CD4-positive, alpha-beta memory T cell (primary cell): ENCODE data around the gene ZFC3H1. TPM values are rescaled to one million over a fixed set of nuclear protein-coding genes. Genes with fewer than 3 reads are reported as not detected.

Experiments used
- CTCF ChIA-PET: fragments of 350-600 bp; sonication (Branson Sonifier 250); formaldehyde crosslinking; loops from one replicate; lab custom pipeline; 2021; ENCODE audit warnings: inconsistent platforms; ENCODE audit not compliant: partially characterized antibody; lab: Charles Lee
- POLR2A ChIA-PET: fragments of 350-600 bp; sonication (Branson Sonifier 250); formaldehyde crosslinking; loops from one replicate; lab custom pipeline; 2021; ENCODE audit not compliant: partially characterized antibody; lab: Charles Lee
- DNase-seq, 5 donors: peaks; one replicate each; pipeline versions ENCODE4 v3.0.0 to v3.0.0-alpha.2; 2020 to 2022; ENCODE audit warnings: mixed read lengths in 1 of 5
- H3K27ac ChIP-seq: one replicate; pipeline ENCODE4 v1.7.0; 2013; ENCODE audit warnings: low read depth, low read length
- H3K27me3 ChIP-seq: 2 replicates; pipeline ENCODE4 v1.7.0; 2013; ENCODE audit warnings: mild to moderate bottlenecking, low read length, moderate library complexity; ENCODE audit not compliant: insufficient read depth
- H3K36me3 ChIP-seq: 2 replicates; pipeline ENCODE4 v1.7.0; 2013; ENCODE audit warnings: mild to moderate bottlenecking, low read length, moderate library complexity; ENCODE audit not compliant: insufficient read depth
- H3K4me1 ChIP-seq: 2 replicates; pipeline ENCODE4 v1.7.0; 2013; ENCODE audit warnings: mild to moderate bottlenecking, low read length, moderate library complexity; ENCODE audit not compliant: insufficient read depth
- H3K4me3 ChIP-seq, 2 donors: one replicate each; pipeline ENCODE4 v1.7.0; 2013; ENCODE audit warnings: low read length in 2 of 2, mild to moderate bottlenecking in 1 of 2
- H3K9me3 ChIP-seq, 2 donors: one replicate each; pipeline ENCODE4 v1.7.0; 2013; ENCODE audit warnings: low read length in 2 of 2, control low read depth in 1 of 2; ENCODE audit not compliant: control insufficient read depth in 1 of 2
- H3K27ac Mint-ChIP-seq, 7 donors: one replicate each; pipeline ENCODE4 v1.8.0; 2020 to 2021; ENCODE audit warnings: mixed read lengths in 7 of 7, mild to moderate bottlenecking in 6 of 7, inconsistent platforms in 3 of 7, moderate library complexity in 3 of 7
- H3K27me3 Mint-ChIP-seq, 2 donors: one replicate each; pipeline ENCODE4 v1.8.0; 2020 to 2021; ENCODE audit warnings: mixed read lengths in 2 of 2
- H3K36me3 Mint-ChIP-seq, 2 donors: one replicate each; pipeline ENCODE4 v1.8.0; 2020 to 2021; ENCODE audit warnings: mixed read lengths in 2 of 2, inconsistent platforms in 1 of 2, mild to moderate bottlenecking in 1 of 2
- H3K4me1 Mint-ChIP-seq, 4 donors: one replicate each; pipeline ENCODE4 v1.8.0; 2020 to 2021; ENCODE audit warnings: mixed read lengths in 4 of 4, mild to moderate bottlenecking in 1 of 4
- H3K4me3 Mint-ChIP-seq, 8 donors: one replicate each; pipeline ENCODE4 v1.8.0; 2020 to 2021; ENCODE audit warnings: mixed read lengths in 8 of 8, mild to moderate bottlenecking in 7 of 8, moderate library complexity in 6 of 8, inconsistent platforms in 3 of 8
- H3K9me3 Mint-ChIP-seq, 8 donors: one replicate each; pipeline ENCODE4 v1.8.0; 2020 to 2021; ENCODE audit warnings: mixed read lengths in 8 of 8, mild to moderate bottlenecking in 5 of 8, inconsistent platforms in 3 of 8, moderate library complexity in 1 of 8
- intact Hi-C: fragments of 100-400 bp; cut with micrococcal nuclease; formaldehyde crosslinking; loops from one replicate; pipeline ENCODE4 v1.15.1; 2023
- polyA plus RNA-seq, 2 donors: library from polyadenylated mRNA; unstranded; fragments of 300-500 nt; fragmentation: Illumina TruSeq; gene quantifications; one replicate each; pipeline ENCODE4 v1.2.3, GENCODE V29; 2021
- total RNA-seq, 2 experiments: library from RNA; stranded (reverse); gene quantifications; one replicate each; pipeline ENCODE4 v1.2.3, GENCODE V29; 2021

The ZFC3H1 gene
- total and polyA plus RNA-seq, 4 experiments from 2014 or later: 15.0 to 121 (median 73.9) TPM

- Histone ChIP-seq H3K27ac (no peak overlapping the region), H3K9me3 (no peaks in the 10 kb centered on the region), H3K36me3 (no peaks in the 10 kb centered on the region), H3K4me1 (no peaks in the 10 kb centered on the region), H3K4me3 (no peak overlapping the region), H3K27me3 (no peaks in the 10 kb centered on the region)
- Mint-ChIP-seq H3K9me3 (peaks cover 0 to 4% (median 0%) of the 10 kb centered on the region in 8 donors), H3K27me3 (peaks cover 16 to 22% of the 10 kb centered on the region in 2 donors), H3K36me3 (no peaks in the 10 kb centered on the region), H3K4me1 (no peaks in the 10 kb centered on the region), H3K4me3 (no peak overlapping the region), H3K27ac (no peak overlapping the region)
- CTCF ChIA-PET: no interaction called here
- DNase-seq: no peak
- POLR2A ChIA-PET: no interaction called here
- intact Hi-C loops: no loop called here
Measured at GRCh38 chr12:71587012-71587411, 76.6 kb downstream of the ZFC3H1 start.

DNA sequence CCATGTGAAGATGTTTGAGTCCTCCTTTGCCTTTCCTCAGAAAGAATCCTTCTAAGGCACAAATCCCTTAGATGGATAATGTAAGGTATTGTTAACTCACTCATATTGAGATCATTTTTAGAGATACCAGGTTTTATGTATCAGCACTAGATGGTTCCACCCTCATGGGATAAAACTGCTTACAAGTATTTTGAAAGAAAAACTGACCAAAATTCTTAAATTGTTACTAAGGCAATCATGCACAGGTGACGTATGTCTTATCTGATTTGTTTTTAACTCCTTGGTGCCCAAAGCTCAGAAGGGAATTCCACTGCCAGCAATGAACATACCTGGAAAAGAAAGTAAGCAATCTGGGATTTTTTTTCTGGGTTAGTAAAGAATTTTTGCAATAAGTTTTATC, 78.4 kb downstream of the ZFC3H1 start:
- DNase-seq: no peak
- intact Hi-C loops: no loop called here
- H3K27me3 ChIP-seq: no peaks in the 10 kb centered on the region
- H3K36me3 ChIP-seq: no peaks in the 10 kb centered on the region
- no peak overlapping the region for H3K27ac Mint-ChIP-seq
- H3K4me3 Mint-ChIP-seq: no peak overlapping the region
- ChIA-PET CTCF (no interaction called here), POLR2A (no interaction called here)
- no peak overlapping the region for H3K27ac ChIP-seq
- H3K9me3 ChIP-seq: no peaks in the 10 kb centered on the region
- no peaks in the 10 kb centered on the region for H3K4me1 ChIP-seq
- no peaks in the 10 kb centered on the region for H3K36me3 Mint-ChIP-seq
- peaks cover 10 to 14% of the 10 kb centered on the region in 2 donors for H3K27me3 Mint-ChIP-seq
- H3K4me3 ChIP-seq: no peak overlapping the region
- H3K9me3 Mint-ChIP-seq: peaks cover 0 to 4% (median 0%) of the 10 kb centered on the region in 8 donors
- no peaks in the 10 kb centered on the region for H3K4me1 Mint-ChIP-seq

DNA sequence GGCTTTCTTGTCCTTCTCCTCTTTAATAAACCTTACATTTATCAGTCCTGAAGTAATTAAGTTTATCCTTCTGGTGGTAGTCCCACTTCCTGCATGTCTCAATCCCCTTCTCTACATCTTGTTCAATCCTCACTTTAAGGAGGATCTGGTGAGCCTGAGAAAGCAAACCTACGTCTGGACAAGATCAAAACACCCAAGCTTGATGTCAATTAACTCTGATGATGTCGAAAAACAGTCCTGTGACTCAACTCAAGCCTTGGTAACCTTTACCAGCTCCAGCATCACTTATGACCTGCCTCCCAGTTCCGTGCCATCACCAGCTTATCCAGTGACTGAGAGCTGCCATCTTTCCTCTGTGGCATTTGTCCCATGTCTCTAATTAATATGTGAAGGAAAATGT, 79.3 kb downstream of the ZFC3H1 start:
- Histone ChIP-seq H3K27me3 (no peaks in the 10 kb centered on the region), H3K4me1 (no peaks in the 10 kb centered on the region), H3K4me3 (no peak overlapping the region), H3K36me3 (no peaks in the 10 kb centered on the region), H3K9me3 (no peaks in the 10 kb centered on the region), H3K27ac (no peak overlapping the region)
- H3K36me3 Mint-ChIP-seq: no peaks in the 10 kb centered on the region
- POLR2A ChIA-PET: no interaction called here
- no peak overlapping the region for H3K4me3 Mint-ChIP-seq
- CTCF ChIA-PET: no interaction called here
- H3K27me3 Mint-ChIP-seq: peaks cover 9 to 11% of the 10 kb centered on the region in 2 donors
- intact Hi-C loops: no loop called here
- no peak for DNase-seq
- peak overlapping the region in 1 of 7 donors; percentile 9 for H3K27ac Mint-ChIP-seq
- H3K9me3 Mint-ChIP-seq: peaks cover 0 to 4% (median 0%) of the 10 kb centered on the region in 8 donors
- H3K4me1 Mint-ChIP-seq: no peaks in the 10 kb centered on the region

DNA sequence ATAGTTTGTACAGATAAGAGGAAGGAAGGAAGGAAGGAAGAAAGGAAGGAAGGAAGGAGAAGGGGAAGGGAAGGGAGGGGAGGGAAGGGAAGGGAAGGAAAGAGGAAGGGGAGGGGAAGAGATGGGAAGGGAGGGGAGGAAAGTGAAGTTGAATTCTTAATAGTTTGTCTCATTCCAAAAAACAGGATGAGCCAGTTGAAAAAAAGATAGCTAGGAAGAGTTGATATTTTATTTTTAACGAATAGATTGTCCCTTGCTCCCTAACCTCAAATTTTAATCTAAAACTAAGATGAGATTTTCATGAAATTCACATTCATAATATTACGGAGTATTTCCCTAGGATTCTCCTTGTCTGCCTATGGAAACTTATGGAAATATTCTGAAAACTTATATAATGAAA, 80.7 kb downstream of the ZFC3H1 start:
- no peak overlapping the region for H3K27ac ChIP-seq
- intact Hi-C loops: no loop called here
- no peaks in the 10 kb centered on the region for H3K4me1 ChIP-seq
- Mint-ChIP-seq H3K27me3 (peaks cover 3 to 11% of the 10 kb centered on the region in 2 donors), H3K36me3 (no peaks in the 10 kb centered on the region), H3K4me1 (no peaks in the 10 kb centered on the region), H3K27ac (no peak overlapping the region), H3K9me3 (peaks cover 0 to 4% (median 0%) of the 10 kb centered on the region in 8 donors), H3K4me3 (no peak overlapping the region)
- no peaks in the 10 kb centered on the region for H3K36me3 ChIP-seq
- DNase-seq: no peak
- CTCF ChIA-PET: no interaction called here
- H3K9me3 ChIP-seq: no peaks in the 10 kb centered on the region
- no peak overlapping the region for H3K4me3 ChIP-seq
- POLR2A ChIA-PET: no interaction called here
- no peaks in the 10 kb centered on the region for H3K27me3 ChIP-seq

- Histone ChIP-seq H3K27me3 (no peaks in the 10 kb centered on the region), H3K4me1 (no peaks in the 10 kb centered on the region), H3K36me3 (no peaks in the 10 kb centered on the region), H3K27ac (no peak overlapping the region), H3K9me3 (no peaks in the 10 kb centered on the region), H3K4me3 (no peak overlapping the region)
- Mint-ChIP-seq H3K36me3 (no peaks in the 10 kb centered on the region), H3K4me3 (no peak overlapping the region), H3K4me1 (no peaks in the 10 kb centered on the region), H3K27me3 (peaks cover 1 to 8% of the 10 kb centered on the region in 2 donors), H3K9me3 (peaks cover 0 to 4% (median 0%) of the 10 kb centered on the region in 8 donors), H3K27ac (no peak overlapping the region)
- ChIA-PET POLR2A (no interaction called here), CTCF (no interaction called here)
- intact Hi-C loops: no loop called here
- DNase-seq: no peak
Measured at GRCh38 chr12:71581206-71581605, 82.4 kb downstream of the ZFC3H1 start.

- intact Hi-C loops: no loop called here
- H3K4me3 ChIP-seq: no peak overlapping the region
- POLR2A ChIA-PET: no interaction called here
- H3K27ac ChIP-seq: no peak overlapping the region
- no peaks in the 10 kb centered on the region for H3K9me3 ChIP-seq
- H3K27me3 Mint-ChIP-seq: peaks cover 6 to 11% of the 10 kb centered on the region in 2 donors
- H3K4me3 Mint-ChIP-seq: no peak overlapping the region
- H3K36me3 ChIP-seq: no peaks in the 10 kb centered on the region
- H3K27me3 ChIP-seq: no peaks in the 10 kb centered on the region
- H3K9me3 Mint-ChIP-seq: peaks cover 0 to 2% (median 0%) of the 10 kb centered on the region in 8 donors
- no peak for DNase-seq
- no peaks in the 10 kb centered on the region for H3K36me3 Mint-ChIP-seq
- no peak overlapping the region for H3K27ac Mint-ChIP-seq
- CTCF ChIA-PET: interaction anchor here (1.5 kb wide), 1 partner anchor 166 kb away, joined by 3 read pairs; no protein-coding TSS in a partner anchor
- no peaks in the 10 kb centered on the region for H3K4me1 Mint-ChIP-seq
- H3K4me1 ChIP-seq: no peaks in the 10 kb centered on the region
Measured at GRCh38 chr12:71578694-71579258, 84.9 kb downstream of the ZFC3H1 start.

DNA sequence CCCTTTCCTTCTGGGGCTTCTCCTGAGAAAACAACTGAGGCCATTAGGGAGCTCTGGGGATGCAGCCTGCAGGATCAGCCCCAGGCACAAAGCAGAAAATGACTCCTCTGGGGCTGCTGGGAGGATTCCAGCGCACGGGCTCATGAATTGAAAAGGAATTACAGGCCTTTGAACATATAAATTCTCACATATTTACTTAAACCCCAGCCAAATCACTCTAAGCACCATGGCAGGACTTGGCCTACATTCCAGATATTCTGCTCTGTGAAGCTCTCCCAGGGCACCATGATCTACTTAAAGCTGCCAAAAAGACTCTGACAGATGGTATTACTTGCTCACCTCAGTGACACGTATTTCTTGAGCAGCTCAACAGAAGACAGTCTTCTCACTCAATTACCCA, 87.2 kb downstream of the ZFC3H1 start:
- H3K4me1 ChIP-seq: no peaks in the 10 kb centered on the region
- intact Hi-C loops: no loop called here
- Mint-ChIP-seq H3K27ac (no peak overlapping the region), H3K36me3 (no peaks in the 10 kb centered on the region), H3K4me3 (no peak overlapping the region), H3K9me3 (peaks cover 0 to 2% (median 0%) of the 10 kb centered on the region in 8 donors), H3K27me3 (peaks cover 6 to 13% of the 10 kb centered on the region in 2 donors), H3K4me1 (peaks cover 0 to 2% (median 0%) of the 10 kb centered on the region in 4 donors)
- ChIA-PET CTCF (no interaction called here), POLR2A (no interaction called here)
- H3K27me3 ChIP-seq: no peaks in the 10 kb centered on the region
- no peaks in the 10 kb centered on the region for H3K9me3 ChIP-seq
- H3K27ac ChIP-seq: no peak overlapping the region
- H3K36me3 ChIP-seq: no peaks in the 10 kb centered on the region
- no peak overlapping the region for H3K4me3 ChIP-seq
- DNase-seq: no peak
